ENCODE measurements around the gene C10orf105. TPM values are rescaled to one million over a fixed set of nuclear protein-coding genes. Genes with fewer than 3 reads are reported as not detected.

Gene C10orf105
- total and polyA plus RNA-seq, 2 of the 13 experiments (the other 11 are each of a cell fraction or from before 2014, with no cell fraction given): not detected

DNA sequence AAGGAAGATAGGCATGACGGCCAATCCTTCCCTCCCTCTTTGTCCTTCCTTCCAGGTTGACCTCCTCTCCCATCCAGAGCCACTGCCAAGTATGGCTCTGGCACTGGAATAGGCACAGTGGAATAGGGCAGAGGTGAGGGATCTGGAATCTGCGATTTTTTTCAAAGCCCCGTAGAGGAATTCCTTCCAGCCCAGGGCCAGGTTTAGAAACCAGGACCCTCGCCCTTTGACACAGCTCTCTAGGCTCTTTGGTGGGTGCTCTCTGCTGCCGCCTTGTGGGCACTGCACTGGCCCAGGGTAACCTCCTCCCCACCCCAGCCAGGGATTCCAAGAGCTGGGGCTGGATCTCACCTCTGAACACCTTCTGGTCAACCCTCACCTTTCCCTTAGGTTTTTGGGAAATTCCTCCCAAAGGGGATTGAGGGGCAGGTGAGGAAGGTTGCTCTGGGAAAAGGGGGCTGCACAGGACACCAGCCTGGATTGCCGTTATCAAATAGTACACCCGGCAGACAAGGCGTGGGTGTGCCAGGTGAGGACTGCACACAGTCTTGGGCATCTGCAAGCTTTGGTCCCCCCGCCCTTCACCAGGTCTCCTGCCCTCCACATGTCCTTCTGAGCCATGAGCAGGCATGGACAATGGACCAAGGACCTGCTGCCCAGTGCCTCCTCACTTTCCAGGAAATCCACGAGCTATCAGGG is 22.8 kb downstream of the C10orf105 start:
- CTCF ChIA-PET (ENCODE audit: low intra/inter-chr PET ratio, low total read pairs): interaction anchor here (1.2 kb wide), 1 partner anchor 116 kb away, joined by 4 read pairs; no protein-coding TSS in a partner anchor
- FAIRE-seq: no peak
- TF ChIP-seq TOE1 (CRISPR knock-in tag; IDR thresholded peaks at IDR 0.05) (no peak), STAG1 (CRISPR knock-in tag; IDR thresholded peaks at IDR 0.05) (peak; percentile 56), ZNF354B (CRISPR knock-in tag; IDR thresholded peaks at IDR 0.05) (no peak), ZNF326 (CRISPR knock-in tag; IDR thresholded peaks at IDR 0.05; ENCODE audit: borderline replicate concordance) (no peak), ZNF263 (CRISPR knock-in tag; IDR thresholded peaks at IDR 0.05) (0 out of 2 replicates have a peak, but pooled peaks have one; percentile 24), ZNF749 (CRISPR knock-in tag; IDR thresholded peaks at IDR 0.05; ENCODE audit: borderline replicate concordance) (0 out of 2 replicates have a peak, but pooled peaks have one; percentile 25), SMC3 (IDR thresholded peaks at IDR 0.05; ENCODE audit: low read length) (peak; percentile 59; the same call in 1 of the 2 replicates), ZC3H4 (CRISPR knock-in tag; IDR thresholded peaks at IDR 0.05; ENCODE audit: borderline replicate concordance) (no peak), ZNF225 (CRISPR knock-in tag; IDR thresholded peaks at IDR 0.05) (0 out of 2 replicates have a peak, but pooled peaks have one; percentile 34), ZNF605 (CRISPR knock-in tag; IDR thresholded peaks at IDR 0.05) (peak; percentile 72), PPARG (CRISPR knock-in tag; conservative IDR thresholded peaks at IDR 0.05) (peak; percentile 43; the same call in 1 of the 2 replicates), ZNF570 (CRISPR knock-in tag; IDR thresholded peaks at IDR 0.05; ENCODE audit: borderline replicate concordance) (no peak), ZNF768 (CRISPR knock-in tag; IDR thresholded peaks at IDR 0.05) (no peak), RAD21 (CRISPR knock-in tag; IDR thresholded peaks at IDR 0.05) (peak; percentile 60), SALL1 (CRISPR knock-in tag; IDR thresholded peaks at IDR 0.05) (peak; percentile 12; the same call in 1 of the 2 replicates), SIN3A (IDR thresholded peaks at IDR 0.05; ENCODE audit: borderline replicate concordance, low read depth, low read length) (no peak)
- TF ChIP-seq, protein P1, sequence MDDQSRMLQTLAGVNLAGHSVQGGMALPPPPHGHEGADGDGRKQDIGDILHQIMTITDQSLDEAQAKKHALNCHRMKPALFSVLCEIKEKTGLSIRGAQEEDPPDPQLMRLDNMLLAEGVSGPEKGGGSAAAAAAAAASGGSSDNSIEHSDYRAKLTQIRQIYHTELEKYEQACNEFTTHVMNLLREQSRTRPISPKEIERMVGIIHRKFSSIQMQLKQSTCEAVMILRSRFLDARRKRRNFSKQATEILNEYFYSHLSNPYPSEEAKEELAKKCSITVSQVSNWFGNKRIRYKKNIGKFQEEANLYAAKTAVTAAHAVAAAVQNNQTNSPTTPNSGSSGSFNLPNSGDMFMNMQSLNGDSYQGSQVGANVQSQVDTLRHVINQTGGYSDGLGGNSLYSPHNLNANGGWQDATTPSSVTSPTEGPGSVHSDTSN (CRISPR knock-in tag; IDR thresholded peaks at IDR 0.05; ENCODE audit: borderline replicate concordance): no peak
- TF ChIP-seq, protein P2, sequence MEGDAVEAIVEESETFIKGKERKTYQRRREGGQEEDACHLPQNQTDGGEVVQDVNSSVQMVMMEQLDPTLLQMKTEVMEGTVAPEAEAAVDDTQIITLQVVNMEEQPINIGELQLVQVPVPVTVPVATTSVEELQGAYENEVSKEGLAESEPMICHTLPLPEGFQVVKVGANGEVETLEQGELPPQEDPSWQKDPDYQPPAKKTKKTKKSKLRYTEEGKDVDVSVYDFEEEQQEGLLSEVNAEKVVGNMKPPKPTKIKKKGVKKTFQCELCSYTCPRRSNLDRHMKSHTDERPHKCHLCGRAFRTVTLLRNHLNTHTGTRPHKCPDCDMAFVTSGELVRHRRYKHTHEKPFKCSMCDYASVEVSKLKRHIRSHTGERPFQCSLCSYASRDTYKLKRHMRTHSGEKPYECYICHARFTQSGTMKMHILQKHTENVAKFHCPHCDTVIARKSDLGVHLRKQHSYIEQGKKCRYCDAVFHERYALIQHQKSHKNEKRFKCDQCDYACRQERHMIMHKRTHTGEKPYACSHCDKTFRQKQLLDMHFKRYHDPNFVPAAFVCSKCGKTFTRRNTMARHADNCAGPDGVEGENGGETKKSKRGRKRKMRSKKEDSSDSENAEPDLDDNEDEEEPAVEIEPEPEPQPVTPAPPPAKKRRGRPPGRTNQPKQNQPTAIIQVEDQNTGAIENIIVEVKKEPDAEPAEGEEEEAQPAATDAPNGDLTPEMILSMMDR (CRISPR knock-in tag; IDR thresholded peaks at IDR 0.05): peak; percentile 83
- TF ChIP-seq, protein P3, sequence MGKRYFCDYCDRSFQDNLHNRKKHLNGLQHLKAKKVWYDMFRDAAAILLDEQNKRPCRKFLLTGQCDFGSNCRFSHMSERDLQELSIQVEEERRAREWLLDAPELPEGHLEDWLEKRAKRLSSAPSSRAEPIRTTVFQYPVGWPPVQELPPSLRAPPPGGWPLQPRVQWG (CRISPR knock-in tag; IDR thresholded peaks at IDR 0.05; ENCODE audit: borderline replicate concordance, low read depth): no peak
- TF ChIP-seq, protein P4, sequence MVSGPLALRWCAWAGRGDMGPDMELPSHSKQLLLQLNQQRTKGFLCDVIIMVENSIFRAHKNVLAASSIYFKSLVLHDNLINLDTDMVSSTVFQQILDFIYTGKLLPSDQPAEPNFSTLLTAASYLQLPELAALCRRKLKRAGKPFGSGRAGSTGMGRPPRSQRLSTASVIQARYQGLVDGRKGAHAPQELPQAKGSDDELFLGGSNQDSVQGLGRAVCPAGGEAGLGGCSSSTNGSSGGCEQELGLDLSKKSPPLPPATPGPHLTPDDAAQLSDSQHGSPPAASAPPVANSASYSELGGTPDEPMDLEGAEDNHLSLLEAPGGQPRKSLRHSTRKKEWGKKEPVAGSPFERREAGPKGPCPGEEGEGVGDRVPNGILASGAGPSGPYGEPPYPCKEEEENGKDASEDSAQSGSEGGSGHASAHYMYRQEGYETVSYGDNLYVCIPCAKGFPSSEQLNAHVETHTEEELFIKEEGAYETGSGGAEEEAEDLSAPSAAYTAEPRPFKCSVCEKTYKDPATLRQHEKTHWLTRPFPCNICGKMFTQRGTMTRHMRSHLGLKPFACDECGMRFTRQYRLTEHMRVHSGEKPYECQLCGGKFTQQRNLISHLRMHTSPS (CRISPR knock-in tag; IDR thresholded peaks at IDR 0.05; ENCODE audit: low read depth): no peak

More for the DNA sequence above, 22.8 kb downstream of the C10orf105 start:
- Histone ChIP-seq H3K4me3 (replicated peaks in 1 of 3; ENCODE audit: insufficient read depth in 1 of 3, low read depth in 2 of 3, low read length in 3 of 3) (no peak overlapping the region), H3K9ac (ENCODE audit: insufficient read depth, low read depth, low read length) (no peak overlapping the region), H3K9me3 (ENCODE audit: low read length) (no peaks in the 10 kb centered on the region), H3K27ac (ENCODE audit: extremely low read length, insufficient read depth, low read length) (no peak overlapping the region), H3K4me2 (ENCODE audit: low read depth, low read length) (no peak overlapping the region), H3K36me3 (replicated peaks in 1 of 2; ENCODE audit: control insufficient read depth in 1 of 2, insufficient read depth in 2 of 2, low read length in 2 of 2) (no peaks in the 10 kb centered on the region), H3K4me1 (ENCODE audit: insufficient read depth, low read length) (peaks cover 17% of the 10 kb centered on the region), H4K20me1 (ENCODE audit: insufficient read depth, low read length) (no peaks in the 10 kb centered on the region), H2AFZ (ENCODE audit: low read length) (no peak overlapping the region), H3K27me3 (ENCODE audit: control insufficient read depth in 1 of 2, insufficient read depth in 2 of 2, low read length in 2 of 2) (peaks cover 0 to 37% of the 10 kb centered on the region in 2 experiments; a peak in 3 of 5 replicates), H3K79me2 (ENCODE audit: insufficient read depth, low read length) (no peaks in the 10 kb centered on the region)
- no TSS peak for BruUV-seq (replicated peaks)
- ATAC-seq (peak; percentile 88), DNase-seq (ENCODE audit: low spot score) (peak; percentile 33)
- in situ Hi-C loops (cut with HindIII; ENCODE audit: extremely low pct_ligation_motif_present, low pct_unique_long_range_greater_than_20kb): no loop called here
- 29% methylated on average over 9 of the region's 10 CpGs for WGBS (ENCODE audit: low lambda C conversion rate)
- intact Hi-C loops (cut with micrococcal nuclease; ENCODE audit: unreplicated experiment): loop anchor here (1.0 kb wide), 1 partner anchor 116 kb away; no protein-coding TSS in a partner anchor
- POLR2A ChIA-PET: no interaction called here
